ENCODE data around the gene CFAP43.

CFAP43 gene

GRCh38 chr10:104231784-104232612 lies at the start of gene CFAP43:
Gene CFAP43, minus strand, starts transcription at chr10:104232364. Its CDS starts 118 bp downstream, at chr10:104232246.
- DNase-seq = peak; percentile 95

- no peak for DNase-seq
Observed at GRCh38 chr10:104281694-104282093, 49.5 kb upstream of the CFAP43 start.

- DNase-seq = no peak
Observed at GRCh38 chr10:104279550-104280259, 47.5 kb upstream of the CFAP43 start.

- no peak for DNase-seq
Observed at GRCh38 chr10:104277785-104278184, 45.6 kb upstream of the CFAP43 start.

- no peak for DNase-seq
Observed at GRCh38 chr10:104276192-104276591, 44.0 kb upstream of the CFAP43 start.

- no peak for DNase-seq
Observed at GRCh38 chr10:104274762-104275721, 42.9 kb upstream of the CFAP43 start.

- no peak for DNase-seq
Observed at GRCh38 chr10:104273899-104274575, 41.9 kb upstream of the CFAP43 start.

- DNase-seq = no peak
Observed at GRCh38 chr10:104273286-104273685, 41.1 kb upstream of the CFAP43 start.

- peak; percentile 99 for DNase-seq
Observed at GRCh38 chr10:104268713-104269645, 36.8 kb upstream of the CFAP43 start, which contains the start of gene GSTO2. Gene GSTO2, plus strand, starts transcription at chr10:104269184. Its CDS starts 5,732 bp downstream, at chr10:104274916.

- no peak for DNase-seq
Observed at GRCh38 chr10:104268405-104268712, 36.2 kb upstream of the CFAP43 start.

- DNase-seq = no peak
Observed at GRCh38 chr10:104267721-104268404, 35.7 kb upstream of the CFAP43 start.

- DNase-seq = no peak
Observed at GRCh38 chr10:104264783-104265182, 32.6 kb upstream of the CFAP43 start.

GRCh38 chr10:104262055-104262454 lies 29.9 kb upstream of the CFAP43 start:
- DNase-seq = no peak

GRCh38 chr10:104260775-104261115 lies 28.6 kb upstream of the CFAP43 start:
- peak; percentile 24 for DNase-seq

GRCh38 chr10:104259999-104260774 lies 28.0 kb upstream of the CFAP43 start:
- no peak for DNase-seq

- DNase-seq = no peak
Observed at GRCh38 chr10:104259456-104259855, 27.3 kb upstream of the CFAP43 start.

GRCh38 chr10:104258209-104258608 lies 26.0 kb upstream of the CFAP43 start:
- no peak for DNase-seq

GRCh38 chr10:104257235-104257634 lies 25.1 kb upstream of the CFAP43 start:
- DNase-seq = no peak

- DNase-seq = no peak
Observed at GRCh38 chr10:104256335-104256961, 24.3 kb upstream of the CFAP43 start.
